ENCODE data around the gene GRIN2A. TPM values are rescaled to one million over a fixed set of nuclear protein-coding genes. Genes with fewer than 3 reads are reported as not detected.

The GRIN2A gene
- total and polyA plus RNA-seq, 2 donors (not counting 1 experiment from before 2014, with no cell fraction given): 0.44 TPM; not detected in 1

DNA sequence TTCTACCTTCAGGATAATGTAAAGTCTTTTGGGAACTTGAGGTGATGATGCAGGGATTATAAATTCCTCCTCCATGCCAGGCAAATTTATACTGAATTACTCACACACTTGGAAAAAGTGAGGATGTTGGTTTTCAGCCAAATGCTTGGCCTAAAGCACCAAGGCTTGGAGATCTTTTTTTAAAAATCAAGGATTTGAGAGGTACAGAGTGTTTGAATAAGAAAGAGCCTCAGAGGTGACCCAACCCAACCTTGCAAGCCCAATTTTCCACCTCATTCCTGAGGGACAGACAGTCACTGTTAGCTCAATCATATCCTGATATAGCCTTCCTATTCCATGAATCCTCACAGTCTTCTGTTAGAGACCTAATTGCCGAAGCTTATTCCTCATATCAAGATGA is 14.0 kb downstream of the GRIN2A start:
- no peaks in the 10 kb centered on the region for H4K20me1 ChIP-seq (ENCODE audit: control insufficient read depth, insufficient read depth, low read length, poor library complexity, severe bottlenecking)
- ATAC-seq (ENCODE audit: low read depth) (no peak), DNase-seq (no peak)
- no peaks in the 10 kb centered on the region for H3K9me3 ChIP-seq (ENCODE audit: control extremely low read depth in 1 of 3, control insufficient read depth in 2 of 3, insufficient read depth in 1 of 3, low read length in 2 of 3)
- no peak overlapping the region for H3K27ac ChIP-seq (ENCODE audit: low read length in 2 of 2)
- POLR2A ChIA-PET: no interaction called here
- TF ChIP-seq EZH2 (IDR thresholded peaks at IDR 0.05; ENCODE audit: borderline replicate concordance, insufficient read depth, low read depth, low read length, poor library complexity, severe bottlenecking): no peak
- TF ChIP-seq, protein P1, sequence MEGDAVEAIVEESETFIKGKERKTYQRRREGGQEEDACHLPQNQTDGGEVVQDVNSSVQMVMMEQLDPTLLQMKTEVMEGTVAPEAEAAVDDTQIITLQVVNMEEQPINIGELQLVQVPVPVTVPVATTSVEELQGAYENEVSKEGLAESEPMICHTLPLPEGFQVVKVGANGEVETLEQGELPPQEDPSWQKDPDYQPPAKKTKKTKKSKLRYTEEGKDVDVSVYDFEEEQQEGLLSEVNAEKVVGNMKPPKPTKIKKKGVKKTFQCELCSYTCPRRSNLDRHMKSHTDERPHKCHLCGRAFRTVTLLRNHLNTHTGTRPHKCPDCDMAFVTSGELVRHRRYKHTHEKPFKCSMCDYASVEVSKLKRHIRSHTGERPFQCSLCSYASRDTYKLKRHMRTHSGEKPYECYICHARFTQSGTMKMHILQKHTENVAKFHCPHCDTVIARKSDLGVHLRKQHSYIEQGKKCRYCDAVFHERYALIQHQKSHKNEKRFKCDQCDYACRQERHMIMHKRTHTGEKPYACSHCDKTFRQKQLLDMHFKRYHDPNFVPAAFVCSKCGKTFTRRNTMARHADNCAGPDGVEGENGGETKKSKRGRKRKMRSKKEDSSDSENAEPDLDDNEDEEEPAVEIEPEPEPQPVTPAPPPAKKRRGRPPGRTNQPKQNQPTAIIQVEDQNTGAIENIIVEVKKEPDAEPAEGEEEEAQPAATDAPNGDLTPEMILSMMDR (IDR thresholded peaks at IDR 0.05): no peak
- H3K9me3 Mint-ChIP-seq (ENCODE audit: insufficient read depth): no peaks in the 10 kb centered on the region
- H3K27ac Mint-ChIP-seq: no peak overlapping the region
- no peaks in the 10 kb centered on the region for H3K4me1 ChIP-seq (ENCODE audit: control insufficient read depth in 2 of 2, insufficient read depth in 2 of 2, low read length in 2 of 2)
- no peaks in the 10 kb centered on the region for H3K4me1 Mint-ChIP-seq
- H3K27me3 Mint-ChIP-seq: peaks cover 45% of the 10 kb centered on the region
- H3K36me3 ChIP-seq (replicated peaks in 1 of 2; ENCODE audit: control extremely low read depth in 1 of 2, control insufficient read depth in 1 of 2, extremely low read depth in 1 of 2, insufficient read depth in 2 of 2, low read length in 1 of 2): no peaks in the 10 kb centered on the region
- H3K4me2 ChIP-seq (replicated peaks; ENCODE audit: low read depth, low read length, poor library complexity, severe bottlenecking): no peak overlapping the region
- CTCF ChIA-PET: no interaction called here
- 86% methylated on average over 1 of the region's 1 CpG for WGBS (ENCODE audit: insufficient coverage)
- H3K27me3 ChIP-seq (replicated peaks in 1 of 4; ENCODE audit: control extremely low read depth in 1 of 4, control insufficient read depth in 3 of 4, insufficient read depth in 4 of 4, low read length in 3 of 4): peaks cover 0 to 13% (median 7%) of the 10 kb centered on the region in 4 experiments
- no peak overlapping the region for H3K4me3 ChIP-seq (ENCODE audit: control extremely low read depth in 1 of 5, extremely low read depth in 1 of 5, insufficient read depth in 1 of 5, low read depth in 2 of 5, low read length in 4 of 5)
- intact Hi-C loops (cut with micrococcal nuclease): no loop called here
- no peak overlapping the region for H2AFZ ChIP-seq (ENCODE audit: insufficient read depth, low read depth, low read length, poor library complexity, severe bottlenecking)
- no peak overlapping the region for H3K4me3 Mint-ChIP-seq
- no peaks in the 10 kb centered on the region for H3K79me2 ChIP-seq (ENCODE audit: control insufficient read depth, insufficient read depth, low read length)
- no peak overlapping the region for H3K9ac ChIP-seq (ENCODE audit: low read length)

DNA sequence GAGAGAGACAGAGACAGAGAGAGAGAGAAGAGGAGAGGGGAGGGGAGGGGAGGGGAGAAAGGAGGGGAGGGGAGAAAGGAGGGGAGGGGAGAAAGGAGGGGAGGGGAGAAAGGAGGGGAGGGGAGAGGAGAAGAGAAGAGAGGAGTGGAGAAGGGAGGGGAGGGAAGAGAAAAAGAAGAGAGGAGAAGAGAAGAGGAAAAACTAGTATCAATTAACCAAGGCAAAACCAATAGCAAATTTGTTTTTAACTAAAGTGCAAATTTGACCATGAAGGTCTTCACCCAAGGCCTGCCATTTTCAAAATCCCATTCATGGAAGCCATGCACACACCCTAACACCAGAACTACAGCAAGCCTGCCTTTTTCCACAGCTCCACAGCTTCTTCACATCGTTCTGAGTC is 16.6 kb downstream of the GRIN2A start:
- H3K9me3 ChIP-seq (ENCODE audit: control extremely low read depth in 1 of 3, control insufficient read depth in 2 of 3, insufficient read depth in 1 of 3, low read length in 2 of 3): no peaks in the 10 kb centered on the region
- H4K20me1 ChIP-seq (ENCODE audit: control insufficient read depth, insufficient read depth, low read length, poor library complexity, severe bottlenecking): no peaks in the 10 kb centered on the region
- WGBS (ENCODE audit: insufficient coverage): 36% methylated on average over 1 of the region's 1 CpG
- H3K36me3 ChIP-seq (replicated peaks in 1 of 2; ENCODE audit: control extremely low read depth in 1 of 2, control insufficient read depth in 1 of 2, extremely low read depth in 1 of 2, insufficient read depth in 2 of 2, low read length in 1 of 2): no peaks in the 10 kb centered on the region
- Mint-ChIP-seq H3K4me3 (no peak overlapping the region), H3K9me3 (ENCODE audit: insufficient read depth) (no peaks in the 10 kb centered on the region), H3K27ac (no peak overlapping the region), H3K27me3 (peaks cover 52% of the 10 kb centered on the region), H3K4me1 (no peaks in the 10 kb centered on the region)
- DNase-seq: no peak
- H3K27me3 ChIP-seq (replicated peaks in 1 of 4; ENCODE audit: control extremely low read depth in 1 of 4, control insufficient read depth in 3 of 4, insufficient read depth in 4 of 4, low read length in 3 of 4): peaks cover 0 to 26% (median 11%) of the 10 kb centered on the region in 4 experiments
- ATAC-seq (ENCODE audit: low read depth): no peak
- no peak overlapping the region for H3K4me3 ChIP-seq (ENCODE audit: control extremely low read depth in 1 of 5, extremely low read depth in 1 of 5, insufficient read depth in 1 of 5, low read depth in 2 of 5, low read length in 4 of 5)
- H3K4me2 ChIP-seq (replicated peaks; ENCODE audit: low read depth, low read length, poor library complexity, severe bottlenecking): no peak overlapping the region
- TF ChIP-seq EZH2 (IDR thresholded peaks at IDR 0.05; ENCODE audit: borderline replicate concordance, insufficient read depth, low read depth, low read length, poor library complexity, severe bottlenecking): no peak
- TF ChIP-seq, protein P1 (IDR thresholded peaks at IDR 0.05): no peak
- no peaks in the 10 kb centered on the region for H3K79me2 ChIP-seq (ENCODE audit: control insufficient read depth, insufficient read depth, low read length)
- CTCF ChIA-PET: interaction anchor here (1.3 to 1.7 kb wide), 2 partner anchors 15 to 17 kb away, joined by 3 to 4 read pairs; partner anchors contain the start of gene GRIN2A
- no peaks in the 10 kb centered on the region for H3K4me1 ChIP-seq (ENCODE audit: control insufficient read depth in 2 of 2, insufficient read depth in 2 of 2, low read length in 2 of 2)
- no peak overlapping the region for H2AFZ ChIP-seq (ENCODE audit: insufficient read depth, low read depth, low read length, poor library complexity, severe bottlenecking)
- POLR2A ChIA-PET: no interaction called here
- intact Hi-C loops (cut with micrococcal nuclease): no loop called here
- H3K9ac ChIP-seq (ENCODE audit: low read length): no peak overlapping the region
- no peak overlapping the region for H3K27ac ChIP-seq (ENCODE audit: low read length in 2 of 2)
